GM21723 (cell line): ENCODE results near the gene RBM12.
A peak's percentile ranks its signal among the peaks of the same experiment; 100 is the strongest.
"Not testable (repeated sequence)": the region's sequence is repeated elsewhere in the genome, so short reads cannot be mapped to it uniquely, and the experiment has no call there.

Source experiments
- ATAC-seq: cut with Tn5 transposase; IDR thresholded peaks from one replicate; pipeline ENCODE4 v1.9.1; 2021; ENCODE audit warnings: mild to moderate bottlenecking, moderate library complexity; ENCODE audit not compliant: unreplicated experiment

RBM12 gene, protein sequence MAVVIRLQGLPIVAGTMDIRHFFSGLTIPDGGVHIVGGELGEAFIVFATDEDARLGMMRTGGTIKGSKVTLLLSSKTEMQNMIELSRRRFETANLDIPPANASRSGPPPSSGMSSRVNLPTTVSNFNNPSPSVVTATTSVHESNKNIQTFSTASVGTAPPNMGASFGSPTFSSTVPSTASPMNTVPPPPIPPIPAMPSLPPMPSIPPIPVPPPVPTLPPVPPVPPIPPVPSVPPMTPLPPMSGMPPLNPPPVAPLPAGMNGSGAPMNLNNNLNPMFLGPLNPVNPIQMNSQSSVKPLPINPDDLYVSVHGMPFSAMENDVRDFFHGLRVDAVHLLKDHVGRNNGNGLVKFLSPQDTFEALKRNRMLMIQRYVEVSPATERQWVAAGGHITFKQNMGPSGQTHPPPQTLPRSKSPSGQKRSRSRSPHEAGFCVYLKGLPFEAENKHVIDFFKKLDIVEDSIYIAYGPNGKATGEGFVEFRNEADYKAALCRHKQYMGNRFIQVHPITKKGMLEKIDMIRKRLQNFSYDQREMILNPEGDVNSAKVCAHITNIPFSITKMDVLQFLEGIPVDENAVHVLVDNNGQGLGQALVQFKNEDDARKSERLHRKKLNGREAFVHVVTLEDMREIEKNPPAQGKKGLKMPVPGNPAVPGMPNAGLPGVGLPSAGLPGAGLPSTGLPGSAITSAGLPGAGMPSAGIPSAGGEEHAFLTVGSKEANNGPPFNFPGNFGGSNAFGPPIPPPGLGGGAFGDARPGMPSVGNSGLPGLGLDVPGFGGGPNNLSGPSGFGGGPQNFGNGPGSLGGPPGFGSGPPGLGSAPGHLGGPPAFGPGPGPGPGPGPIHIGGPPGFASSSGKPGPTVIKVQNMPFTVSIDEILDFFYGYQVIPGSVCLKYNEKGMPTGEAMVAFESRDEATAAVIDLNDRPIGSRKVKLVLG

GRCh38 chr20:35664466-35665206, at the start of gene RBM12, which contains the start of gene CPNE1:
TSS of gene RBM12 (minus strand) at chr20:35664900. CDS start at chr20:35655322, 9,578 bp downstream.
TSS of gene CPNE1 (minus strand) at chr20:35664900. CDS start at chr20:35632923, 31,977 bp downstream.
- ATAC-seq: peak; percentile 70

- ATAC-seq: no peak
These were observed 49.4 kb upstream of the RBM12 start for GRCh38 chr20:35714127-35714526.

- ATAC-seq: not testable (repeated sequence)
These were observed 48.4 kb upstream of the RBM12 start for GRCh38 chr20:35713120-35713519.

DNA sequence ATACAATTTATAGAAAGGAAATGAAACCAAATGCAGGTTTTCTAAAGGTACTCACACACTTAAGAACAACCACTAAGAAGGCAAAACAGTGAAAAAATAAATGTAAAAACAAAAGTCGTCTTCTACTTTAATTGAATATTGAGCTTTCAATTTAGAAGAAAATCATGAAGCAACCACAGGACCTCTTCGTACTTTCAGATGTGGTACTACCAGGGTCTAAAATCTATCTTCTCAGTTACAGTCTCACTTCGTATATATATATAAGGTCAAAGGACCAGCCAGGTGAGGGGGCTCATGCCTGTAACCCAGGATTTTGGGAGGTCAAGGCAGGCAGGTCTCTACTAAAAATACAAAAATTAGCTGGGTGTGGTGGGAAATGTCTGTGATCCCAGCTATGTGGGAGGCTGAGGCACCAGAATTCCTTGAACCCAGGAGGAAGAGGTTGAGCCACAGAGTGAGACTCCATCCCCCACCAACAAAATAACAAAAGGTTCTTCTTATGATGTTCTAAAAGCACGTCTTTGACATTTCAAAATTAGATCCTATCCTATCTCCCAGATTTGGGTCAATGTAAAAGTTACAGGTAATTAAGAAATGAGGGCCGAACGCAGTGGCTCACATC, 47.0 kb upstream of the RBM12 start:
- no peak for ATAC-seq

- no peak for ATAC-seq
These were observed 46.3 kb upstream of the RBM12 start for GRCh38 chr20:35710884-35711587.

DNA sequence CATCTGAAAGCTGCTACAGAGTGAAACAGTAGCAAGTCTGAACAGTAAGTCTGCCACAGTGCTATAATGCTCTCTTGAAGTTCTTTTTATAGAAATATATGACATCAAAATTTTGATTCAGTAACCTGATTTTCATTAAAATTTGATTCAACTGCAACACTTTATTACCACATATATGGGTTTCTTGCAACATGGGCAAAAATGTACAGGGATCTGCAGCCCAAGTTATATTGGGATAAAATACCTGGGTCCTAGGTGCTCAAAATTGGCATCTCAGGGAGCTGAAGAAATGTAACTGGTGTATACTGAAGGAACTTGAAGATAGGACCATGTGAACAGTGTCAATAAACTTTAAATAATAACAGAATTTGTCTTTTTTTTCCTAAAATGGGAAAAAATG, 45.3 kb upstream of the RBM12 start:
- no peak for ATAC-seq

DNA sequence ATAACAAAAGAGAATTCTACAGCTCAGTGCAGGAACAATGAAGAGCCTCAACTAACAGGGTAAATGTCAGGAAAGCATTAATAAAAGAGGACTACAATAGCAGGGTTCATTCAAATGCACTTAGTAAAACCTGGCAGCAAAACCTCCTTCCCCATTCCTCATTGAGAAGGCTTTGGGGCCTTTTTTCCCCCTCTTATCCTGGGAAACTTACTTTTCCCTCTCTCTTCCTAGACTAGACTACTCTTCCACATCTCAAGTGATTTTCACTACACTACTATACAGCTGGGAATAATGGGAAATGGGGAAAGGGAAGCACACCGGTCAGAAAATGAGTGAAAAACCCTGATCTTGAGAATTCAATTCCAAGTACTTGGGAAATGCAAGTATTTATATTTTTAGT, 44.6 kb upstream of the RBM12 start:
- no peak for ATAC-seq

DNA sequence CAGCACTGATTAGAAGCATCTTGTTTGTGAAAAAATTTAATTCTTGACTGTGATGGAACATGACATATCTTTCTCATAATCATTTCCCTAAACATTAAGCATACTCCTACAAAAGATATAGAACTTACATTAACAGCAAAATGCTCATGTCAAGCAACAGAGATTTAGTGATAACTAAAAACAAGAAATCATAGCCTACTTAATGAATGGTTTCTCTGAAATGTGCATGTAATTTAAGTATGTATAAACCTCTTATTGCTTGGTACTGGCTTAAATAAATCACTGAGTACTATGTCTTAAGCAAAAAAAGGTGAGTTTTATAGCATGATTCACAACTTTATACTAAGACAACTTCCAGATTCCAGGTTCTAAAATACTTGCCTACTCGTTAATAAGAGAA, 43.8 kb upstream of the RBM12 start:
- ATAC-seq: no peak

- not testable (repeated sequence) for ATAC-seq
These were observed 42.2 kb upstream of the RBM12 start for GRCh38 chr20:35706591-35707529.

DNA sequence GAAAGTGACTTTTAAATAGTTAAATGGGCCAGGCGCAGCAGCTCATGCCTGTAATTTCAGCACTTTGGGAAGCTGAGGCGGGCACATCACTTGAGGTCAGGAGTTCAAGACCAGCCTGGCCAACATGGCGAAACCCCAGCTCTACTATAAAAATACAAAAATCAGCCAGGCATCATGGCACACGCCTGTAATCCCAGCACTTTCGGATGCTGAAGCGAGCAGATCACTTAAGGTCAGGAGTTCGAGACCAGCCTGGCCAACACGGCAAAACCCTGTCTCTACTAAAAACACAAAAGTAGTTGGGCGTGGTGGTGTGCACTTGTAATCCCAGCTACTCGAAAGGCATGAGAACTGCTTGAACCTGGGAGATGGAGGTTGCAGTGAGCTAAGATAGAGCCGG, 41.2 kb upstream of the RBM12 start:
- not testable (repeated sequence) for ATAC-seq

- no peak for ATAC-seq
These were observed 40.0 kb upstream of the RBM12 start for GRCh38 chr20:35704514-35705261.

- no peak for ATAC-seq
These were observed 38.4 kb upstream of the RBM12 start for GRCh38 chr20:35702824-35703695.

- no peak for ATAC-seq
These were observed 37.5 kb upstream of the RBM12 start for GRCh38 chr20:35702051-35702823.

GRCh38 chr20:35700625-35701148, 36.0 kb upstream of the RBM12 start:
- ATAC-seq: no peak

GRCh38 chr20:35699957-35700624, 35.4 kb upstream of the RBM12 start:
- no peak for ATAC-seq
